NCI-H2029 (cell line): Measurements from ENCODE around the gene NAV2.
A peak's percentile ranks its signal among the peaks of the same experiment; 100 is the strongest.

ENCODE experiments used
- DNase-seq: peaks from one replicate; lab custom pipeline; 2025; lab: John Stamatoyannopoulos, UW

The NAV2 gene

DNA sequence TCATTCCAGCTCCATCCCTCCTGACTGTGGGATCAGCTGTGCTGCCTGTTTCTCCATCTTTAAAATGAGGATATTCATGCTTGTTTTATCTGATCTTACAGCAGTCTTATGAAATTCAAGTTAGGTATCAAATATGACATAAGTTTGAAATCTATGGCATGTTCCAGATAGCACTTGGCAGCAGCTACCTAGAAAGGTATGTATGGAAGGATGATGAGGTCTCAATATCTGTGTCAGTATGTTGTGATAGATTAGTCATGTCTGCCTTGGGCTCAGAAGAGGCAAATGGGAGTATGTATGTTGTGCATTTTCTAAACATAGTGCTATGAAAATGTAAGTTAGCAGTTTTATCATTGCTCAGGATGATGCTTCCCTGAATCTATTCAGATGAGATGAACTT, 122.1 kb downstream of the NAV2 start:
- DNase-seq = no peak

DNA sequence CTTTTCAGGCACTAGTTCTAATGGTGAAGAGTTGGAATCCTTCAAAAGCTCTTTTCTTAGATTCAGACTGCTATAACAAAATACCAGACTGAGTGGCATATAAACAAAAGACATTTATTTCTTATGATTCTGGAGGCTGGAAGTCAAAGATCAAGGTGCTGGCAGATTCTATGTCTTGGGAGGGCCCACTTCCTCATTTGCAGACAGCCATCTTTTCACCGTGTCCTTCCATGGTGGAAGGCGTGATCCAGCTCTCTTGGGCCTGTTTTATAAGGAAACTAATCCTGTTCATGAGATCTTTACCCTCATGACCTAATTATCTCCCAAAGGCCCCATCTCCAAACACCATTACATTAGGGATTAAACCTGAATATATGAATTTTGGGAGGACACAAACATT, 124.0 kb downstream of the NAV2 start:
- DNase-seq = no peak

DNA sequence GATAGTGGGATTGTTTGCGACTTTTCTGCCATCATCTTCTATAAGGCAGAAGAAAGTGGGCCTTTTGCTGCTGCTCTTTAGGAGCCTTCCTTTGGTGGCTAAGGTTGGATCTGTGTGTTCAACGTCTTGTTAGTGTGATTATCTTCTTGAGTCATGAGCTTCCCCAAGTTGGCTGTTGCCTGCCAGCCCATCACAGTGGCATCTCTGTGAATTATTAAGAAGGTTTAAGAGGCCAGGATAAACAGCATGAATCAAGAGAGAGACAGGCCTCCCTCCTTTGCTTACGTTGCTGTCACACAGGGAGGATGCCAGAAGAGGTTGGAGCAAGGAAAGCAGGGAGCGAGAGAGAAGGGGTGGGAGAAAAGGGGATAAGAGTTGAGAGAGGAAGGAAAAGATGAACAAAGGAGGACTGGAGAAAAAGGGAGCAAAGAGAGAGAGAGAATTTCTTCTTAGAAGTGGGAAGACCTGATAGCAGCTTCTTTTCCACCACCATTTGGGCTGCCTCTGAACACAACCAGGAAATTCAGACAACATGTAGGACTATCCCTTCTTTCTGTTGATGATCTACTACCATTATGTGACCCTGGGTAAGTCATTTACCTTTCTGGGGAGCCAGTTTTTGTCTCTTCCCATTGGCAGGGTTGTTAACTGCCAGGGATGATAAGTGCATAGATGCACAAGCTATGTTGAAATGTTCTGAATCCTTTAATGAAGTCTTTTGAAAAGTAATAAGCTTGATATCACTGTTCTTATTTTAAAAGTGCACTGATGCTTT, 126.5 kb downstream of the NAV2 start:
- DNase-seq = no peak

DNA sequence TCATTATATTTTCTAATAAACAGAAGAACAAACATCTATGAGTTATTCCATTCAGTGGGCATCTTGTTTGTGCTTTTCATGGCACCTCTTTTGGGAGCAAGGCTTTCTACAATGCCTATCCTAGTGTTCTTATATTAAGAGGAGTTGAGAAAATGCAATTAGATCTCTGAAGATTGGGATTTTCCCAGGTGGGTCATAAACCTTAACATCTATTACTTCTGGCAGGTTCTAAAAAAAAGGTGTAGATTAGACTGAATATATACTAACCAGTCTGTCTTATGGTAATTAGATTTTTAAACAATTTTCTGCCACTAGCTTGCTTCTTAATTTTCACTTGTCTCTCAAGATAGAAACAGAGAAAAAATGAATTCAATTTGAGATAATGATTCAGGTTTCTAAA, 128.3 kb downstream of the NAV2 start:
- DNase-seq = no peak

DNA sequence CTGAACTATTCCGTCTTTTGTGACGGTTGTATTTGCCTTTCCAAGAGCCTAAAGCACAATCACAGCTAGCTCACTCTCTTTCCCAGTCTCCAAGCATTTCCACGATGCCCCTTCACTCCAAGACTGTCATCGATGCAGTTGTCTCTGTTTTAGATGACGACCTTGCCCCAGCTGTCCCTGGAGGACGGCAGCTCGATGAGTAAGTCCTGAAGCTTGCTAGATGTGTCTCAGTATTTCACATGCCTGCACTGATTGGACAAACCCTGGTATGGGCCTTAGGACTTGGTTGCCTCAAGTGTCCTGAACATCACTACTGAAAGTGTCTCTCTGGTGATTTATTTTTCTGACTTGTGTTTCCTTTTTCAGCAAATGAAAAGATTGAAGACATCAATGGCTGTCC, 129.9 kb downstream of the NAV2 start:
- no peak for DNase-seq

DNA sequence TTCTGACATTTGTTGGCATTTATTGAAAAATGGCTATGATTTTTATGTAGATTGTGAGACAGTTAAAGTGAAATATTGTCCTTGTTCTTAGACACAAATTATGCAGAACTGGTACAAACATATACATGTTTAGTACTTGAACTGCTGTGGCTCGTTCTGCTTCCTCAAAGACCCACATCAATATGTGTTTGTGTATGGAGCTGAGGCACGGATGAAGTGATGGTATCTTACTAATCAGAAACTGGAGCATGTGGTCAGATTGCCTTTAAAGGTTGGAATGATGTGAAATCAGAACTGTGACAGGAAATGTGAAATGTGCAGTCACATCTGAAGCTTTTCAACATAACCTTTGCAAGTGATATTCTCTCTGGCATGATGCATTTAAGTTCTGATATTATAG, 130.4 kb downstream of the NAV2 start:
- DNase-seq = no peak

DNA sequence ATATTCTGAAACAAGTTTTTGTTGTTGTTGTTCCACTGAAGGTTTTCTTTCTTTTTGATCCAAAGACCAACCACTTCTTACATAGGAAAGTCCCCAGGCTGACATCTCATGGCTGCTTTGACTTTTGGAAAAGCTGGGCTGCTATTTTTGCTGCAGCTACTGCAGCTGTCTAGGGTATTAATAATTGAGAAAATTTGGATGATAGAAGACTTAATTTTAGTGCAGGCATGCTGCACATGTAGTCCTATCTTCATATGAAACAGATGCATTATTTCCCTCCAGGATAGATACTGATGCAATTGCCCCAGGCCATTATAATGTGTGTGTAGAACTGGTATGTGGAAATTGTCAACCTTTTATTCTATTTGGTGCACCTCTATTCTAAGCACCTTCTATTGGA, 131.4 kb downstream of the NAV2 start:
- DNase-seq = no peak

DNA sequence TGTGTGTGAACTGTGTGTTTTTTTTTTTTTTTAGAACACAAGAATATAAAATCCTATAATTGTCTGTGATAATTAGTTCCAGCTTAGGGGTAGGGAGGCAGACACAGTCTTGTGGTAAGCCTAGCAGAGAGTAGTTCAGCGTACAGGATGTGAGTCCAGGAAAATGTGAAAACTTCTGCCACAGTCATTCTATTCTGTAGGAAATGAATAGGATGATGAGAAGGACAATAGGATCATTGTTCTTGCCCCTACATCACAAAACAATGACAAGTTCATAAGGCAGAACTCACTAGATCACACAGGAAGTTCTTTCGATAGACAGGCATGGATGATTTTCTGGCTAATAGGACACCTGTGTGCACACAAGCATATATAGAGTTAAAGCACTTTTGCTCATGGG, 132.2 kb downstream of the NAV2 start:
- DNase-seq = no peak

DNA sequence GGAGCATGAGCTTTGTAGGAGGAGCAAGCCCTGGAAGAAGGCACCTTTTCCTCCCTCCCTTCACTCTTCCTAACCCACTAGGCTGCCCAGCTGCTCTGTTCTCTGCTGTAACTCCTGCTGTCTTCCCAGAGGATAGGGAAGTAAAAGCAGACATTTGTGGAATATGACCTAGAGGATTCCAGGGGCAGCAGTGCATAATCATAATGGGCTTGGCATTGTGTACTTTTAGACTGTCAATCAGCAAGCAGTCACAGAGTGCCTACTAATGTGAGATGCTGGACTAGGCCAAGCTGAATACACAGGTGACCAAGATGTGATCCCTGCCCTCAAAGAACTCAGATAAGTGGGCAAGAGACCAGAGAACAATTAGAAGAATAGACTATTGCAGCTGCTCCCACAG, 133.0 kb downstream of the NAV2 start:
- DNase-seq = no peak

DNA sequence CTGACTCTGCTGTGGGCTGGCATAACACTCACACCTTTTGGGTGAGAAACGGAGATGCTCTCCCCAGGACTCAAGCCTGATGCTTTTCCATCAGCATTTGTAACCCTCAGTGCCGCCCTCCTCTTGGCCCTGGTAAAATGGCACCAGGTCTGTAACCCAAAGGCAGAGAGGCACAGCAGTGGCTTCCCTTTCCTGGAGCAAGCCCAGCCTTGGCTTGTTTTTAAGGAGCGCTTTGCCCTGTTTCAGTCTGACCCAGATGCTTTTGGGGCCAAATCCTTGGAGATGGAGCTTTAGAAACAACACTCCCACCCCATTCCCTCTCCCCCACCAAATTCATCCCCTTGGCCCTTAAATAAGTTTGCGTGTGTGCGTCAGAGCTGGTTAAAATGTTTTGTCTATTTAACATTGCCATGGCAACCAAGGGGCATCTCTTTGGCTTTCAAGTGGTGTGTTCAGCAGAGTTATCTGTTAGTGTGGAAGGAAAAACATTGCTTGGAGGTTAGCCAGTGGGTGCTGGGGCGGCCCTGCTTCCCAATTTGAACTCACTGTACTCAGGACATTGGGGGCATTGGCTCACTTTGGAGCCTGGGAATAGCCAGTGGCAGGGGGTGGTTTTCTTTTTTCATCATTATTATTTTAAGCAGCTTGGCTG, 134.1 kb downstream of the NAV2 start:
- DNase-seq = no peak

DNA sequence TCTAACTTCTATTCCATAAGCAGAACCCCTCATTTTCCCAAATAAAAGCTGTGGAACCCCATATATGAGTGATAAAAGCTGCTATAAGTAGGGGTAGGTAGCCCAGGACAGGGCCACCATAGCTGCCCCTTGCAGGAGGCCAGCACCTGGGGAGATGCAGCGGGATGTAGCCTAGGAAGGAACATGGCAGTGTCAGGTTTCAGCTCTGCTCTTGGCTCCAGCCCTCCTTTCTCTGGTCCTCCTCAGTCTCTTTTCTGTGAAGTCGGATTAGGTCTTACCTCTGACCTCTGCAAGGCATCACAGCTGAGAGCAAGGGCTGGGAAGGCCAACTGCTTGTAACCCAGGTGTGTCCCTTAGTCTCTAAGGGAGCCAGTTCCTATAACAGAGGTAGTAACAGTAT, 135.6 kb downstream of the NAV2 start:
- no peak for DNase-seq

DNA sequence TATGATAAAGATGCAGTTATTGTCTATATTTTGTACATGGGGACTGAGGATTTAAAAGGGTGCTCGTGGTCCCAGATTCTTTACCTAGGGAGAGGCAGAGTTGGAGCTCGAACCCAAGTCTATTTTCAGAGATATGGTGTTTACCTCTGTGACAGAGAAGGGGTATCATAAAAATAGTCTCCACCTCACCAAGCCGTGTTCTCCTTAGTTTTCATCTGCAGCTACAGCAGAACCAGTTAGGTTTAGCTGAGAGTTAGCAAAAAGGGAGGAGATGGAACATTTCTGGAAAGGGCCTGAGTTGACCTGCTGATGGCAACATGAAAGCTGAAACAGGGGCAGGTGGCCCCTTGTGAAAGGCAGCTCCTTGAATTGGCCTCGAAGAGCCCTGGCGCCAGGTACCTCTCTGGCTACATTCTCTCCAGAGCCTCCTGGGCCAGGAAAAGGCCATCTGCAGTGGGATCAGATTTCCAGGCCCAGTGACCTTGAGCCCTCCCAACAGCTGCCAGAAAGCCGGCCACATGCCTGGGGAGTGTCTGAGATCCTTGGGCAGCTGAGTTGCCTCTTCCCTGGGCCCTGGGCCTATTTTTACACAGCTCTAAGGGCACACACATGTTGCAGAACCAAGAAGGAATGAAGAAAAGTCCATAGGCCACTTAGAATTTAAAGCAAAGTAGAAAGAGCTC, 136.6 kb downstream of the NAV2 start:
- peak; percentile 51 for DNase-seq

DNA sequence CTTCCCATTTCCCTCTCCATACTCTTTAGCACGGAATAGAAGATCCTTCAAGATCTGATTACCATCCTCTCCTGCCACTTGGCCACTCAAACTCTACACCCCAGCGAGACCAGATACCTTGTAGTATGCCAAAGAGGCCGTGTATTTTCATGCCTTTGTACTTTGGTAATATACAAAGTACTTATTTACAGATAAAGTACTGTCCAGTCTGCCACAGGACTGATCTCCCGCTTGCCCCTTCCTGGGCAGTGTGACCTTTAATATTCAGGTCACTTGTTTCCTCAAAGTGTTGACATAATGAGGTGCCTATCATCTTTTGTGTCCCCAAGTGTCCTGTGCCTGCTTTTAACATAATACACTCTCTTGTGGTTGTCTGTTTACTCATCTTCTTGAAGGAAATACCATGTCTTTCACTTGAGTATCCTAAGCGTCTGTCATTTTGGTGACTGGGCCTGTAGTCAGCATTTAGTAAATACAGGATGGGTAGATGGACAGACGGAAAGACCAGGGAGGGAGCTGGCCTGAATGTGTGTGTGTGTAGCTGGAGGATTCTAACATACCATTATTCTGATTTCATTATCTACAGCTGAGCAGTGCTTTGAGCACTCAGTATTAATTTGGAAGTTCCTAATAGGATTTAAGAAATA, 137.4 kb downstream of the NAV2 start:
- DNase-seq = peak; percentile 45

DNA sequence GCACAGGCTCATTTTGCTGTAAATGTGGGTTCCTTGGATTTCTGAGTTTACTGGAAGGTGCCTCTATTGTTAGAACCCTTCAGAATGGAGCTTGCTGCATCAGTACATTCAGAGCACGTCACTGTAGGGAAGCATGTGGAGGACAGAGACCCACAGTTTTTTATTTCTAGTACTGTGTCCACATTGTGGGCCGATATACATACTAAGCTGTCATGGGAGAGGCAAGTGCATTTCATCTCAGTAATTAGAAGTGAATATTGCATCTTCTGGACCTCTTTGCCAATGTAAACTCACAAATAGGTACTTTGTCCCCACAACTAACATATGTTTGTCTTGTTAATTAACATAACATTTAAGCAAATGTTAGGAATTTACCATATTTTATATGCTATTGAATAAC, 139.7 kb downstream of the NAV2 start:
- DNase-seq = no peak

DNA sequence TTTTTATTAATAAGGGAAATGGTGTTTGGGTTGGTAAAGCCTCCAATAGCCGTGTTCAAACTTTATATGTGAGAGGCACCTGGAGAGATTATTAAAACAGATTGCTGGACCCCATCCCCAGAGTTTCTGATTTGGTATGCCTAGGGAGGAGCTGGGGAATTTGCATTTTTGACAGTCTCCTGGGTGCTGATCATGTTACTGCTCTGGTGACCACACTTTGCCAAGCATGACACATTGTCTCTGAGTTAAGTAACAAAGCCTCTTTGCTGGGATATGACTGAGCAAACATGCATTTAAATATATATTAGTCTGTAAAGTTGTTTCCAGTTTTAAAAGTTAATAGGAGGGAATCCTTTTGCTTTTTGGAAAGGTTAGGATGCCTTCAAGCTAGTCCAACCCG, 140.4 kb downstream of the NAV2 start:
- DNase-seq = no peak

DNA sequence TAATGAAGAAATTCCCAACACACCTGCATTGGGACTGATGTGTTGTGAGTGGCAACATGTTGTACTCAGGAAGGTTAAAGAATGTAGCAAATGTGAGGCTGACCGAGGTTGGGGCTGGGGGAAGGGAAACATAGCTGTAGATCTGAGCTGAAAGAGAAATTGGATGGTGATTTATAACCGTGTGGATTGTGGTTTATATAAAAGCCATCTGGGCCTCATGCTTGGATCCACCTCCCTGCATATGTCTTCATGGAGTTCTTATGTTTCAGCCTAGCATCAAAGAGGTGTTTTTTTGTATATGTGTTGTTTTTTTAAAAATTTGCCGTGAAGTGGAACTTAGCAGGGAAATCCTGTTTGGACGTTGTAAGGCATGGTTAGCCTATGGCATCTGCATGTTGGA, 141.3 kb downstream of the NAV2 start:
- DNase-seq = no peak

DNA sequence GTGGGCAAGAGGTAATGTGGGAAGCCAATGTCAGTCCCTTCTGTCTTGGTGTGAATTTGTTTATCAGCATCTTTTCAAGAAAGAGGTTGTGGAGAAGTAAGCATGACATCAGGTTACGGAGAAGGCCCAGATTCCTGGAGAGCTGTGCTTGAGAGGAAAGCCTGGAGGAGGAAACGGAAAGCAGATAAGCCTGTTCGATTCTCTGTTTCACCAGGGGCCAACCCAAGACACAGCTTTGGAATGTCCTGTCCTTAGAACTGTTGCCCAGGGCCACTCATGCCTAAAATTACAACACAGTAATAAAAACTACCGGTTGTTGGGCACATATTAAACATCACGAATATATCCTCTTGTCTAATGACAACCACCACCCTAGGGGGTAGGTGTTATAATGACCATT, 148.5 kb downstream of the NAV2 start:
- DNase-seq = no peak

DNA sequence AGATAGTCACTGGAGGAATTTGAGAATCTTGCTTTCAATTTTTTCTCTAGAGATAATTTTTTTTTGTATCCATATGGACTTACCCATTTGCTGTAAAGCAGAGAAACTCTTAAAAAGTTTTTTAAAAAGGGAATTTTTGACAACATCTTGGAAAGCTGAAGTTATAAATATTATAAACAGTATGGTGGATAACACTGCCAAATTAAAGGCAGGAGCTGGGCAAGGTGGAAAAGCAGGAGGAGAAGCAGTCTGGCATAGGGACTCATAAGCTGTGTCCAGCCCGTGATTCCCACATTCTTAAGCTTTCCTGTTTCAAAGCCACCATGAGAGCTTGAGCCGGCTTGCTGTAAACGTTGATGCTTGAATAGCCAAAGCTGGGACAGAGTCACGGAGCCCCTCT, 149.5 kb downstream of the NAV2 start:
- no peak for DNase-seq

DNA sequence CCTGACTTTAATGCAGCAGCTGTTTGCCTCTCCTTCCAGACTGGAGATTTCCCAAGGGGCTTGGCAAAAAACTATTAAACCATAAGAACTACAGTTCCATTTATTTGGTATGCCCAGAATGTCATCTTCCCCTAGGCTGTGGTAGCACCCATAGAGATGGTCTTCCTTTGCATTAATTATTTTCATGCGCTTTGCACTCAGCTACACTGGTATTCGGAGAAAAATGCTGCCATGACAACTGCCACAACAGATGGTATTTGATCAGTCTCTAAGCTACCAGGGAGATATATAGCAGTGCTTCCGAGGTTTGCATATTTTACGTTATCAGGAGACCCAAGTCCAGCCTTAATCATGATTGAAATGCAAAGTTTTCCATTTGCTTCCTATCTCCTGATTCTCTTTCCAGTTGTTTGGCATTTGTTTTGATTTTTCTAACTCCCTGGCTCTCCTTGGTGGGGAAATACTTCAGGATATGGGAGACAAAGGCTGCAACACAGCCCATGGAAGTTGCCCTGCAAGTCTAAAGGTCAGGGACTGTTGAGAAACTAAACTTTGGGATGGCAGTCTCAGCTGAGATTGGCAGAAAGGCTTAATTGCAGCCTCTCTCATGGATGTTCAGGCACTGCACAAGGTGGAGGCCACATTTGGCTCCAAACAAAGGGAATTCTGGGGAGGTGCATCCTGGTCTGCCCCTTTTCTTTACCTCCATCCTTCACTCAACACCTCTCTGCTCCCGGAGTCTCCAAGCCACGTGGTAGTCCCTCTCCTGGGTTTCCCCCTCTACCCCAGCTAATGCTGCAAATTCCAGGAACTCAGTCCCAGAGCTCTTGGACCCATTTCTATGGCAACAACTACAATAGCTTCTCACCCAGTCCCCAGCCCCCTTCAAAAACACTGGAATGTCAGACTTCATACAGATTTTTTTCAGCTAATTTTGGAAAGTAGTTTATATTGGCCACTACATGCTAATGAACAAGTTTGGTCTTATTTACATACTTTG, 151.8 kb downstream of the NAV2 start:
- DNase-seq = no peak

DNA sequence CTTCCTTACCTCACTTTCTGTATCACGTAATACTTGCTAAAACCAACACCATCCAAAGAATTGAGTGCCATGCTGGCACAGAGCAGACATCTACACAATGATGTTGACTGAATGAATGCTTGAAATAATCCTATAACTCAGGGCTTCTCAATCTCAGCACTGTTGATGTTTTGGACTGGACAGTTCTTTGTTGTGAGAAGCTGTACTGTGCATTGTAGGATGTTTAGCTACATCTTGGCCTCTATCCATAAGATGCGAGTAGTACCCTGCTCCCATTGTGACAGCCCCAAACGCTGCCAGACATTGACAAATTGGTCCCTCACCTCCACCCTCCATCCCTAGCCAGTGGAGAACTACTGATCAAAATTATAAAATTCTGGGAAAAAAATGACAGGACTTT, 153.4 kb downstream of the NAV2 start:
- DNase-seq = no peak

DNA sequence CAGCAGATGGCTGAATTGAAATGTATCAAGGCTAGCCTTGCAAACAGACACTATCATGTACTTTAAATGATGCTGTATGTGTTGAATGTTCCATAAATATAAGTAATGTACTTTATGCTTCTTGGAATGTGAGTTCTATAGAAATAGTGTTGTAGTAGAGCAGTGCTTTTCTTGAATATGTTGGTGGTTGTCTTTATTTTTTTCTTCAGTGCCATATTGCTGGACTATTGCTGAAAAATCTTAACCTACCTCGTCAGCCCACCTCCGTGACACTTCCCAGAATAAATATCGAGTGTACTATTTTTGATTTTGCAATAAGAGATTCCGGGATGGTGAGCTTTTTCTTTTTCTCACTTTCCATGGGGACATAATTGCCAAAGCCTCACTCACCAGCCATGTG, 153.9 kb downstream of the NAV2 start:
- no peak for DNase-seq

DNA sequence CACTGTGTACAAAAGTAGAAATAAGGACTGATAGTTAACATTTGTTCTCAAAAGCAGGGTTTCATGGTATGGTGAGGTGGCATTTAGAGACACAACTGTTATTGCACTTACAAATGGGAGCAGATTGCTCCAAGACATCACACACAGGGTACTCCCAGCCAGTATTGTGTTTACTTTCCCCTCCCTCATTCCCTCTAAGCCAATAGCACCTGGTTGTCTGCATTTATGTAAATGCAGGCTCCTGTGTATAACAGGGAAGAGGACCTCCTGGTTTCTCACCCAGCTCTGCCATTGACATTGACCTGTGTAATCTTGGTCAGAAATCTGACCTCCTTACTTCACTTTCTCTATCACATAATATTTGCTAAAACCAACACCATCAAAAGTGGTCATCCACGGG, 154.4 kb downstream of the NAV2 start:
- peak; percentile 32 for DNase-seq
